Stimulated activated CD8-positive, alpha-beta memory T cell treated with anti-CD3 and anti-CD28 coated beads, Interleukin-4, amount 100 ng/mL, for 1 hour (primary cell): ENCODE measurements around the gene PLEKHA5.
"Not testable (repeated sequence)": the region's sequence is repeated elsewhere in the genome, so short reads cannot be mapped to it uniquely, and the experiment has no call there.

Experiments used
- DNase-seq, 2 donors: peaks; one replicate each; pipeline ENCODE4 v3.0.0-alpha.2; 2020; ENCODE audit warnings: low read depth in 2 of 2, low spot score in 1 of 2

PLEKHA5 gene

GRCh38 chr12:19129486-19130223, at the start of gene PLEKHA5:
Gene PLEKHA5, plus strand, starts transcription at chr12:19129733. Its CDS starts 67 bp downstream, at chr12:19129800.
- DNase-seq = no peak

- no peak for DNase-seq
Observed at GRCh38 chr12:19080918-19081317, 48.6 kb upstream of the PLEKHA5 start.

DNA sequence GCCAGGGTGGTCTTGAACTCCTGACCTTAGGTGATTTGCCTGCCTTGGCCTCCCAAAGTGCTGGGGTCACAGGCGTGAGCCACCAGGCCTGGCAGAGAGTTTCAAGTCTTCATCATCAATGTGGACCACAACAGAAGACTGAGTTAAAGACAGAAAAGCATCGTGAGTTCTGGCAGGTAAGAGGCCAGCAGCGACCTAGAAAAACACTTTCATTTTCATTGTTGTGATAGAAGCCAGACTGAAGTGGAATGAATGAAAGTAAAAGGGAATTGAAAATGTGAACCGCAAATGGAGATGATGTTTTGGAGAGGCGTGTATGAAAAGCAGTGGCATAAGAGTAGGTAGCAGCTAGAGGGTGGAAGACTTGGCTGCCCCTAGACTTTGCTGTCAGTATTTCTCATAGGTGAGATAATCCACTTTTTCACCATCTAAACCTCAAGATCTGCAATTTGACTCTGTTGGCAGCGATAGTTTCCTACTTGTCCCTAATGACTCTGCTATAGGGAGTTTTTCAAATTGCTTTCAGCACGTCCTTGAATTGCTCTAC, 47.1 kb upstream of the PLEKHA5 start:
- no peak for DNase-seq

GRCh38 chr12:19084547-19084946, 45.0 kb upstream of the PLEKHA5 start:
- no peak for DNase-seq

DNA sequence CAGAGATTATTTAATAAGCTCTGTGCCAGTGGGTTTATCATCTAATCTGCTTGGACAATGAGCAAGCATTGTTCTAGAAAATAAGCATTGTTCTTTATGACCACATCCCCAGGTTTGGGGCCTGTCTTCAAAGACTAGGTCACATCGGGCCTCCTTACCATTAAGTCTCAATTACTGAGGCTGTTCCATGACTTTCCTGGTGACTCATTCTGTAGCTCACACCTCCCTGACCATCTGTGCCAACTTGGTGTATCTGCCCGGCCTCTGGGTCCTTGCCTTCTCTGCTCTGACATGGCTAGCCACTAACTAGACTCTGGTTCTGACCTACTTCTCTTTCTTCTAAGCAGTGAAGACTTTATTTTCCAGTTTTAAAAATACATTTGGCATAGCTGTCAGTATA, 44.4 kb upstream of the PLEKHA5 start:
- DNase-seq = no peak

DNA sequence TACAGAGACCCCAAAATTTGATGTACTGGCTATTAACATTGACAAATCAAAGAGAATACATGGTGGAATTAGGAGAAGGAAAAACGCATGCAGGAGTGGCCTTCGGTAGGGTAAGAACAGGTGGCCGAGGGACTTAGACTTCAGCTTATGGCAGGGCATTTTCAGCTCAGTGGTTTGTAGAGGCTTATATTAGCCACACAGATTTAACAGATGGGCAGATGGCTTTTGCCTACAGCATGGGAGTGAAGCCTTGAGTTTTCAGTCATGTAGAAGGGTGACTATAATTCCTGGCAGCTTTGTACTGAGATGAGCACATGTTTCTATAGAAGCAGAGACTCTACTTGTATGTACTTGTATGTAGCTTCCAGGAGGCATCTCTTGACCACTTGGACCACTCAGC, 40.9 kb upstream of the PLEKHA5 start:
- no peak for DNase-seq

GRCh38 chr12:19092482-19092881, 37.1 kb upstream of the PLEKHA5 start:
- not testable (repeated sequence) for DNase-seq

DNA sequence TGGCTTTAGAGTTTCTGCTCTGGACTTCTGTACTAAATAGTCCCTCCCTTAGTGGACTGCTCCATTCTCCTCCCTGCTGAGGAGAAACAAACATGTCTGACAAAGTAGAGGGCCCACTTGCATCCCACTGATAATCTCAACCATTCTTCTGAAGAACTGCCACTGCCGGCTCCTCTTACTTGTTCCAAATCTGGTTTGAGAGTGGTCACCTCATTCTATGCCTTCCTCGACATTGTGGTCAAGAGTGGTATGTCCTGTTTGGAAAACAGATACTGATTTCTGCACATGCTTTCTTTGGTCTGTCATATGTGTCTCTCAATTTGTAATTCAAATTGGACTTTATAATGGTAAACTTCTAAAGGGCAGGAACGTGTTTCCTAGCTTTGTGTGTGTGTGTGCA, 36.3 kb upstream of the PLEKHA5 start:
- DNase-seq = no peak

DNA sequence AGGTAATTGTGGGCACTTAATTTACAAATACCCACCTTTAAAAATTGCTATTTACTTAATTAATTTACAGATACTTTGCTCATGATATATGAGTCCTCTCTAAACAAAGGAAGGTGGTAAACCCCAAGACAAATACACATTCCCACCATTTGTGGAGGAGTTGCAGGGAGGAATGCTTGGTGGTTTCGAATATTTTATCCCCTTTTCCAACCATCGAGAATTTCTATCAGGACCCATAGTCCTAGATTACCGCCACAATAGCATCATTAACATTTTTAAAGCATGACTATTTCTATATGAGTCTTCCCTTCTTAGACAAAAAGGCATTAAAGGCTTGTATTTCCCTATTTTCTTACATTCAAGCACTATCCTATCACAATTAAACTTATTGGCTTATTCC, 34.2 kb upstream of the PLEKHA5 start:
- DNase-seq = no peak

GRCh38 chr12:19095756-19096480, 33.6 kb upstream of the PLEKHA5 start:
- DNase-seq = no peak

DNA sequence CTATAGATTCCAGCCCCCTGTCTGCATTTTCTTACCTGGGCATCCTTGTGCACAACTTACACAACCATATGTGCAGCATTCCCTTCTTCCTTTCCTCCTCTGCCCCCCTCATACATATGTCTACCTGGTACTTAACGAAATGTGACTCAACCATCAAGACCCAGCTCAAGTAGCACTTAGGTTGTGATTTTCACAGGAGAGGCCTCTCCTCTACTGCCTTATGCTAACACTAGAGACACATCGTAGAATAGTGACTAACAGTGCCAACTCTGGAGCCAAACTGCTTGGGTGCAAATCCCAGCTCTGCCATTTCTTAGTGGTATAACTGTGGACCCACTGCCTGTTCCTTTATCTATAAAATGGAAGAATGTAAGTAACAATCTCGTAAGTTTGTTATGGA, 24.1 kb upstream of the PLEKHA5 start:
- DNase-seq = no peak

DNA sequence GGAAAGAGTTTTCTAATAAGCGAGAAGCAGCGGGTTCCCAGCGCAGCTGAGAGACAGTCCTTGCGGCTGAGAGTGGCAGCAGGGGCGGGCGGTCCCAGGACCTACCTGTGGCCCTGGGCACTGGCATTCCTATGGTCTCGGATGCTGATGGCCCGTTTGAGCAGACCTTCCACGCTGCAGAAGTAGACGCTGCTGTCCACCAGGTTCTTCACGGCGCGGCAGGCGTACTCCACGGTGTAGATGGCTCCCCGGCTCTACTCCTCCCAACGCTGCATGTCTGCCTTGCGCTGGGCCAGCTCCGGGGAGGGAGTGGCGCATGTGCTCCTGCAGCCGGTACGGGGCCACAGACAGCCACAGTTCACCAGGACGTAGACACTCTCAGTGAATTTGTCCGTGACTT, 21.8 kb upstream of the PLEKHA5 start:
- no peak for DNase-seq

DNA sequence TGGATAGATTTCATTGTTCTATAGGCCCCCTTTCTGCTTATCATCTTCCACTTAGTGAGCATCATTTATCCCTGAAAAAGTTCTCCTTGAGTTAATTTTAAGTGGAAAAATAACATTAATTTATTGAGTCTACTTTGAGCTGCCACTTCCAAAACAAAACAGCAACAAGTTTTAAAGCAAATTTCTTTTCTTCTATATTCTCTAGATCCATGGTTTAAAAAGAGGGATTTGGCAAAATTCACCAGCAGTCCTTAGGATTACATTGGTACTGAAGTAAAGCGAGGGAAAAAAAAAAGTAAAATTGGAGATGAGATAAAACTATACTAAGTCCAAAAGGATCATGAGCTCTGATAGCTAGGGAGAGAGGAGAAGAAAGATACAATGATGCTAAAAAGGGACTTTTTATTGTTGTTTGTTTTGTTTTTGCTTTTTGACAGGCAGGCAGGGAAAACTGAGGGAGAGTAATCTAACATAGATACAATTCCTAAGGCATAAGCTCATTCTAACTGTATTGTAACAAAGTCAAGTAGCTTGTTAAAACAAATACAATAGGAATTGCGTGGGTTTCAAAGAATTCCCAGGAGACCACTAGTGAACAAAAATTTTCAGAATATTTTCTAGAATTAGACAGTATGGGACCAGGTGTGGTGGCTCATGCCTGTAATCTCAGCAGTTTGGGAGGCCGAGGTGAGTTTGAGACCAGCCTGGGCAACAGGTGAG, 19.2 kb upstream of the PLEKHA5 start:
- no peak for DNase-seq

- no peak for DNase-seq
Observed at GRCh38 chr12:19113464-19113863, 16.1 kb upstream of the PLEKHA5 start.

DNA sequence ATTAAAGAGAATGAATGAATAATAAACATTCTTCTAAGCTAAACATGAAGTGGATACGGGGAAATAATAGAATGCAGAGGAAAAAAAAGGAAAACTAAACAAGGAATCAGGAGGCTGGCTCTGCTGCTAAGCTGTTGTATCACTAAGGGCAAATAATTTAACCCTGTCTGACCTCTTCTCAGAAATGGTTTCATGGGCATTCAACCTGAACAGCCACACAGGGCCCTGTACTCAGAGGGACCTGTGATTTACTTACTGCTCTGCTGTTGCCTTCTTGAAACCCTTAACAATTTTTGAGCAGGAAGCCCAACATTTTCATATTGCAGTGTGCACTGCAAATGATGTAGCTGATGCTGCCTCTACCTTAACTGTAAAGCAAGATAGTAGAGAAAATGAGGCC, 14.2 kb upstream of the PLEKHA5 start:
- no peak for DNase-seq

GRCh38 chr12:19119440-19119839, 10.1 kb upstream of the PLEKHA5 start:
- DNase-seq = no peak

GRCh38 chr12:19120795-19121194, 8.7 kb upstream of the PLEKHA5 start:
- no peak for DNase-seq

- no peak for DNase-seq
Observed at GRCh38 chr12:19121449-19122018, 8.0 kb upstream of the PLEKHA5 start.

DNA sequence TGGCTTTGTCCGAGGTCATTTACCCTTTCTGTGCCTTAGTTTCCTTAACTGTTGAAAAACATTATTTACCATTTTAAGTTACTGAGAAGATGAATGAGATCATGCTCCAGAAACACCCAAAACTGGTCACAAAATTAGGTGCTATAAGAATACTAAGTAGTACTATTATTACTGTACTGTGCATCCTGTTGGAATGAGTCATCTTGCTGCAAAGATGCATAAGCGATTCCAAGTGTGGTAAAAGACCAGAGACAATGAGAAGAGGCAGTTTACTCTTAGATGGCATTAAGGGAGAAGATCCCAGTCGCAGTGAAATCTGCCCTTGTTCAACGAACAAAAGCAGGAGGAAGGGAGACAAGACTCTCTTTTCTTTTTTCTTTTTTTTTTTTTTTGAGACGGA, 4.2 kb upstream of the PLEKHA5 start:
- no peak for DNase-seq

- DNase-seq = no peak
Observed at GRCh38 chr12:19127270-19127669, 2.3 kb upstream of the PLEKHA5 start.

- no peak for DNase-seq
Observed at GRCh38 chr12:19128485-19128884, 1.0 kb upstream of the PLEKHA5 start.

- DNase-seq = no peak
Observed at GRCh38 chr12:19129122-19129485, 429 bp upstream of the PLEKHA5 start.
